NT2/D1 (cell line): ENCODE measurements around the gene AKAP13.

Experiments used
- SUZ12 ChIP-seq: IDR thresholded peaks from 2 replicates; pipeline ENCODE4 v1.6.1; 2011; ENCODE audit not compliant: insufficient read length, insufficient read depth; ENCODE audit errors: extremely low read depth
- YY1 ChIP-seq: IDR thresholded peaks from 2 replicates; pipeline ENCODE4 v1.6.1; 2011; ENCODE audit not compliant: insufficient read length, insufficient read depth
- ZNF274 ChIP-seq: IDR thresholded peaks from 2 replicates; pipeline ENCODE4 v1.6.1; 2011; ENCODE audit warnings: mild to moderate bottlenecking, low read depth, low read length

DNA sequence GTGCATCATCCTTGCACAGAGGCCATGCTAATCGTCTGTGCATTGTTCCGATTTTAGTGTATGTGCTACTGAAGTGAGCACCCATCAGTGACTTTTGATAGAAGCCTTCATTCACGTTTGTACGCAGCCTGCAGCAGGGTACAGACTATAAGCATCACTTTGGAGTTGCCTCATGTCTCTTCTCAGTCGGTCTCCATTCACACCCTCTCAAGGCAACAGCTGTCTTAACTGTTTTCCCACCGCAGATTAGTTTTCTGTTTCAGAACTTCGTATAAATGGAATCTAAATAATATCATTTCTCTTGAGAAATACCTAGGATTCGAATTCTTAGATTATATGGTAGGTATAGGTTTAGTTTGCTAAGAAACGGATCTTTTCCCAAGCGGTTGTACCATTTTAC is 271.1 kb downstream of the AKAP13 start:
- TF ChIP-seq YY1 (no peak), ZNF274 (no peak), SUZ12 (no peak)
